ENCODE data around the gene ST7. TPM values are rescaled to one million over a fixed set of nuclear protein-coding genes. Genes with fewer than 3 reads are reported as not detected.

ST7 gene
- total RNA-seq, 2 donors from 2014 or later, result 24.6 to 34.3 TPM

- Histone ChIP-seq H3K9me3 (no peaks in the 10 kb centered on the region), H3K27ac (no peak overlapping the region), H3K4me3 (no peak overlapping the region), H3K27me3 (no peaks in the 10 kb centered on the region), H3K36me3 (replicated peaks in 1 of 2; ENCODE audit: insufficient read depth in 1 of 2, low read depth in 2 of 2) (peaks cover 0 to 28% of the 10 kb centered on the region in 2 donors), H3K4me1 (no peaks in the 10 kb centered on the region)
- TF ChIP-seq POLR2A (IDR thresholded peaks at IDR 0.05), result no peak
- WGBS, 2 donors, result 93 to 96% methylated on average over 1 of the region's 1 CpG
- intact Hi-C loops (cut with DNase I), result no loop called here
- DNase-seq, result no peak
- ATAC-seq, result no peak
Observed at GRCh38 chr7:116912269-116912909, 40.9 kb upstream of the ST7 start.

GRCh38 chr7:116918704-116919103 is 34.6 kb upstream of the ST7 start:
- H3K27me3 ChIP-seq, result no peaks in the 10 kb centered on the region
- H3K36me3 ChIP-seq (replicated peaks in 1 of 2; ENCODE audit: insufficient read depth in 1 of 2, low read depth in 2 of 2), result peaks cover 0 to 10% of the 10 kb centered on the region in 2 donors
- intact Hi-C loops (cut with DNase I), result no loop called here
- 94 to 96% methylated on average over 3 of the region's 3 CpGs for WGBS, 2 donors
- no peaks in the 10 kb centered on the region for H3K4me1 ChIP-seq
- no peak overlapping the region for H3K27ac ChIP-seq
- no peaks in the 10 kb centered on the region for H3K9me3 ChIP-seq
- no peak overlapping the region for H3K4me3 ChIP-seq
- ATAC-seq, result no peak
- DNase-seq, result no peak
- TF ChIP-seq POLR2A (IDR thresholded peaks at IDR 0.05), result no peak
- no peak for TF ChIP-seq CTCF (IDR thresholded peaks at IDR 0.05)

- H3K4me1 ChIP-seq, result no peaks in the 10 kb centered on the region
- H3K4me3 ChIP-seq, result no peak overlapping the region
- H3K27ac ChIP-seq, result no peak overlapping the region
- ATAC-seq (no peak), DNase-seq (no peak)
- no peaks in the 10 kb centered on the region for H3K27me3 ChIP-seq
- no peaks in the 10 kb centered on the region for H3K9me3 ChIP-seq
- peaks cover 0 to 10% of the 10 kb centered on the region in 2 donors for H3K36me3 ChIP-seq (replicated peaks in 1 of 2; ENCODE audit: insufficient read depth in 1 of 2, low read depth in 2 of 2)
- intact Hi-C loops (cut with DNase I), result no loop called here
- no peak for TF ChIP-seq CTCF (IDR thresholded peaks at IDR 0.05)
Observed at GRCh38 chr7:116920359-116920758, 32.9 kb upstream of the ST7 start.

GRCh38 chr7:116922545-116922944 is 30.8 kb upstream of the ST7 start:
- Histone ChIP-seq H3K36me3 (replicated peaks in 1 of 2; ENCODE audit: insufficient read depth in 1 of 2, low read depth in 2 of 2) (peaks cover 0 to 2% of the 10 kb centered on the region in 2 donors), H3K27me3 (no peaks in the 10 kb centered on the region), H3K9me3 (no peaks in the 10 kb centered on the region), H3K27ac (no peak overlapping the region), H3K4me1 (no peaks in the 10 kb centered on the region), H3K4me3 (no peak overlapping the region)
- 59 to 76% methylated on average over 5 of the region's 5 CpGs for WGBS, 2 donors
- DNase-seq (no peak), ATAC-seq (no peak)
- TF ChIP-seq CTCF (IDR thresholded peaks at IDR 0.05), result no peak
- no peak for TF ChIP-seq POLR2A (IDR thresholded peaks at IDR 0.05)
- intact Hi-C loops (cut with DNase I), result no loop called here

- TF ChIP-seq CTCF (IDR thresholded peaks at IDR 0.05), result no peak
- no peak for TF ChIP-seq POLR2A (IDR thresholded peaks at IDR 0.05)
- Histone ChIP-seq H3K9me3 (no peaks in the 10 kb centered on the region), H3K27me3 (no peaks in the 10 kb centered on the region), H3K4me1 (no peaks in the 10 kb centered on the region), H3K36me3 (replicated peaks in 1 of 2; ENCODE audit: insufficient read depth in 1 of 2, low read depth in 2 of 2) (no peaks in the 10 kb centered on the region), H3K4me3 (no peak overlapping the region), H3K27ac (no peak overlapping the region)
- intact Hi-C loops (cut with DNase I), result no loop called here
- WGBS, 2 donors, result 63 to 67% methylated on average over 5 of the region's 5 CpGs
- ATAC-seq (no peak), DNase-seq (no peak)
Observed at GRCh38 chr7:116924741-116925140, 28.6 kb upstream of the ST7 start.
